K562 (cell line): ENCODE measurements around the gene NRXN2. TPM values are rescaled to one million over a fixed set of nuclear protein-coding genes. Genes with fewer than 3 reads are reported as not detected.
A peak's percentile ranks its signal among the peaks of the same experiment; 100 is the strongest.

ENCODE experiments used
- ATAC-seq: fragments of 200-7000 bp; cut with Tn5 transposase; 3 replicates; pipeline ENCODE4 v1.9.1; 2020; ENCODE audit warnings: moderate library complexity
- BruUV-seq: library from RNA; stranded (reverse); fragments of 400-500 nt; replicated peaks from 2 replicates; lab custom pipeline; 2021; lab: Mats Ljungman, UMichigan
- CTCF ChIA-PET: fragments of 300-600 bp; formaldehyde crosslinking; extraction: SDS; loops from one replicate; lab custom pipeline; 2021; ENCODE audit warnings: low intra/inter-chr PET ratio; lab: Yijun Ruan, JAX
- POLR2A ChIA-PET: fragments of 300-600, 350-650 bp; sonication (Branson Sonifier 250); formaldehyde crosslinking; extraction: SDS; loops from one replicate; lab custom pipeline; 2021; ENCODE audit warnings: antibody characterized with exemption, inconsistent platforms; lab: Yijun Ruan, JAX
- DNase-seq, 4 experiments: peaks; one replicate each; pipeline versions ENCODE4 v3.0.0 to v3.0.0-alpha.2; 2011 to 2018; ENCODE audit warnings: low spot score in 3 of 4, mixed read lengths in 3 of 4; ENCODE audit errors: extremely low read depth in 1 of 4
- FAIRE-seq: peaks from 2 replicates; lab custom pipeline; 2011; peaks lifted over from hg19 to GRCh38; lab: Jason Lieb, UNC
- H2AFZ ChIP-seq: 2 replicates; pipeline ENCODE4 v1.6.0; 2011; ENCODE audit warnings: low read depth, low read length, control low read depth, inconsistent platforms
- H3K27ac ChIP-seq: fragments of 200-600 bp; 3 replicates; pipeline ENCODE4 v1.8.0; 2011; ENCODE audit warnings: low read depth, mild to moderate bottlenecking, control low read depth, inconsistent platforms, low read length, moderate library complexity, mixed read lengths; ENCODE audit errors: extremely low read depth
- H3K27me3 ChIP-seq, 2 experiments: fragments of 300-600 bp in 1 of 2; 2 replicates in 1 of 2; 3 replicates in 1 of 2; pipeline versions ENCODE4 v1.6.0 to v1.8.0; 2011; ENCODE audit warnings: inconsistent platforms in 2 of 2, low read length in 2 of 2, mild to moderate bottlenecking in 1 of 2, mixed read lengths in 1 of 2, moderate library complexity in 1 of 2; ENCODE audit not compliant: control insufficient read depth in 2 of 2, insufficient read depth in 2 of 2
- H3K36me3 ChIP-seq: fragments of 300-600 bp; 3 replicates; pipeline ENCODE4 v1.8.0; 2011; ENCODE audit warnings: mild to moderate bottlenecking, low read length, inconsistent platforms; ENCODE audit not compliant: control insufficient read depth, insufficient read depth
- H3K4me1 ChIP-seq, 2 experiments: fragments of 200-600 bp in 1 of 2; replicated peaks in 1 of 2; 2 replicates in 1 of 2; 3 replicates in 1 of 2; pipeline versions ENCODE4 v1.5.1 to v1.8.0; 2011; ENCODE audit warnings: inconsistent platforms in 2 of 2, low read length in 2 of 2, mild to moderate bottlenecking in 1 of 2, mixed read lengths in 1 of 2, moderate library complexity in 1 of 2; ENCODE audit not compliant: control insufficient read depth in 2 of 2, insufficient read depth in 2 of 2
- H3K4me2 ChIP-seq: 2 replicates; pipeline ENCODE4 v1.6.1; 2011; ENCODE audit warnings: low read length, control low read depth, inconsistent platforms, mixed read lengths; ENCODE audit not compliant: insufficient read depth
- H3K4me3 ChIP-seq: fragments of 200-600 bp; sonication (generic), shearing (Covaris generic); 2 replicates; pipeline ENCODE4 v1.5.1; 2016; ENCODE audit warnings: control low read depth, inconsistent platforms
- H3K79me2 ChIP-seq: fragments of 200-600 bp; 3 replicates; pipeline ENCODE4 v1.8.0; 2011; ENCODE audit warnings: low read length, inconsistent platforms; ENCODE audit not compliant: control insufficient read depth, insufficient read depth
- H3K9ac ChIP-seq, 2 experiments: 2 replicates each; pipeline versions ENCODE4 v1.6.0 to v1.6.1; 2011; ENCODE audit warnings: low read depth in 2 of 2, low read length in 2 of 2, control low read depth in 1 of 2, inconsistent platforms in 1 of 2, mild to moderate bottlenecking in 1 of 2, mixed read lengths in 1 of 2; ENCODE audit not compliant: insufficient read depth in 1 of 2
- H3K9me1 ChIP-seq: one replicate; pipeline ENCODE4 v1.6.0; 2011; ENCODE audit warnings: inconsistent platforms, mild to moderate bottlenecking, low read length, moderate library complexity; ENCODE audit not compliant: control insufficient read depth, insufficient read depth
- H3K9me3 ChIP-seq: replicated peaks from 2 replicates; pipeline ENCODE4 v1.5.1; 2011; ENCODE audit warnings: low read depth, low read length, inconsistent platforms; ENCODE audit not compliant: control insufficient read depth, insufficient read depth
- H4K20me1 ChIP-seq: replicated peaks from 2 replicates; pipeline ENCODE4 v1.6.1; 2011; ENCODE audit warnings: low read length, inconsistent platforms, mixed read lengths; ENCODE audit not compliant: control insufficient read depth, insufficient read depth
- BHLHE40 ChIP-seq: IDR thresholded peaks from 2 replicates; pipeline ENCODE4 v1.6.1; 2011; ENCODE audit warnings: low read length, improper control_type of control experiment
- FOSL1 ChIP-seq: fragments of 200-800 bp; sonication (Bioruptor generic); conservative IDR thresholded peaks from 2 replicates; pipeline ENCODE4 v1.6.1; 2016; ENCODE audit warnings: missing genetic modification characterization, missing compliant biosample characterization
- ILK ChIP-seq: fragments of 450-650 bp; IDR thresholded peaks from 2 replicates; pipeline ENCODE4 v1.6.1; 2016; ENCODE audit warnings: missing genetic modification characterization, low read depth, mild to moderate bottlenecking, missing compliant biosample characterization, moderate library complexity, borderline replicate concordance
- MYBL2 ChIP-seq, 2 experiments: fragments of 450-650 bp in 1 of 2; sonication (generic) in 1 of 2; formaldehyde crosslinking in 1 of 2; IDR thresholded peaks; 2 replicates each; pipeline versions ENCODE4 v1.6.1 to v1.8.1; 2017 to 2022; ENCODE audit warnings: borderline replicate concordance in 1 of 2, inconsistent platforms in 1 of 2, low read depth in 1 of 2, mild to moderate bottlenecking in 1 of 2, missing genetic modification reagents in 1 of 2, moderate library complexity in 1 of 2
- NRF1 ChIP-seq, 2 experiments: fragments of 450-650 bp; IDR thresholded peaks in 1 of 2; conservative IDR thresholded peaks in 1 of 2; 2 replicates each; pipeline ENCODE4 v1.6.1; 2014; ENCODE audit warnings: mild to moderate bottlenecking in 2 of 2
- WGBS: fragments of 100-300 bp; shearing (Covaris generic); methylation state at CpG from one replicate; pipeline ENCODE4 v1.1.6; 2016; ENCODE audit warnings: low coverage, mixed read lengths; ENCODE audit not compliant: insufficient coverage; ENCODE audit errors: missing lambda C conversion rate; 5-methylcytosine and 5-hydroxymethylcytosine counted together
- in situ Hi-C: fragments of 300-500 bp; cut with MboI; formaldehyde crosslinking; loops from 4 replicates; pipeline ENCODE4 v1.15.0; 2018; ENCODE audit warnings: inconsistent platforms, mixed read lengths
- intact Hi-C: fragments of 100-400 bp; cut with micrococcal nuclease; formaldehyde crosslinking; loops from 2 replicates; pipeline ENCODE4 v1.14.2; 2022
- polyA plus RNA-seq, 8 experiments: library from polyadenylated mRNA; depleted of rRNA in 4 of 8; stranded (reverse) in 5 of 8; unstranded in 3 of 8; fragments of >200 nt; fragmentation: Nextera tagmentation in 2 of 8; fragmentation: Illumina TruSeq in 1 of 8; extraction: Ambion mirVana in 2 of 8; extraction: Trizol in 1 of 8; gene quantifications; 2 replicates each; pipeline versions ENCODE4 v1.2.1 to v1.2.3, GENCODE V29; 2011 to 2014; ENCODE audit warnings: inconsistent platforms in 1 of 8, missing spikeins in 1 of 8
- total RNA-seq, 7 experiments: library from RNA; depleted of rRNA in 6 of 7; stranded (reverse); fragments of >200 nt in 6 of 7; fragmentation: Illumina TruSeq in 2 of 7; extraction: Trizol in 2 of 7; gene quantifications; 2 replicates each; pipeline versions ENCODE4 v1.2.1 to v1.2.3, GENCODE V29; 2011 to 2021; ENCODE audit warnings: low replicate concordance in 1 of 7
- TF ChIP-seq, protein P1 (sequence below): sonication (generic); formaldehyde crosslinking; IDR thresholded peaks from 2 replicates; pipeline ENCODE4 v1.5.0; 2020; ENCODE audit warnings: missing genetic modification reagents

The NRXN2 gene
- total and polyA plus RNA-seq, 9 of the 15 experiments (the other 6 are each of a cell fraction or from before 2014, with no cell fraction given) = 0.07 to 0.47 (median 0.15) TPM; not detected in 4

DNA sequence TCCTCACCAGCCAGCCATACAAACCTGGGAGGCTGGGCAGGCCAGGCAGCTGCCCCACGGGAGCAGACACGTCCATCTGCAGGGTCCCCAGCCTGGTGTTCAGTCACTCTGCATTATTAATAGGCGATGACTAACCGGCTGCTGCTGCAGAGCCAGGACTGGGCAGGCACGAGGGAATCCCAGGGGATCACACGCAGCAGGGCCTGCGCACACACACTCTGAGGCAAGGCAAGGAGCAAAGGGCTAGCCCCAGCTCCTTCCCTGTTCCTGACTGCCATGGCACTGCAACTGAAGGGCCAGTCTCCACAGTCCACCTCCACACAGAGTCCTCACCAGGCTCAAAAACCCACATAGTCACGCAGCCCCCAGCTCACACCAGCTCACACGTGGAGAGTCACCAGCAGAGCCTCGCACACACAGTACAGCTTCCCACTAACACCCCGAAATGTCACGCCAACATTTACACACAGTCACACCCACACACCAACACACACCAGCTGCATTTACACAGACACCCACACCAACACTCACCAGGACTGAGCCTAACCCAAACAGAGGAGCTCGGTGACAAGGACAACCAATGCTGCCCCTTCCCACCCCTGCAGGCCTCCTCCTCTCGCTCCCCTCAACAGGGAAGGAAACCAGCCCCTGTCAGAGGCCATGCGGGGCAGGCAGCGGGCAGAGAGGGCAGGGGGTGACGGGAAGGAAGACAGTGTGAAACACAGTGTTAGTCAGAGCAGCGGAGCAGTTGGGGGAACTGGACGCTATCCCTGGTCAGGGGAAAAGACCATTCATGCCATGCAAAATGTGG lies 47.3 kb downstream of the NRXN2 start:
- Histone ChIP-seq H3K36me3 (no peaks in the 10 kb centered on the region), H3K4me2 (no peak overlapping the region), H3K27ac (no peak overlapping the region), H3K27me3 (peaks cover 50 to 58% of the 10 kb centered on the region in 2 experiments; a peak in 4 of 5 replicates), H3K9me3 (no peaks in the 10 kb centered on the region), H3K4me1 (peaks cover 0 to 5% of the 10 kb centered on the region in 2 experiments; a peak in 2 of 5 replicates), H3K4me3 (no peak overlapping the region), H3K9me1 (no peaks in the 10 kb centered on the region), H2AFZ (no peak overlapping the region), H3K9ac (no peak overlapping the region), H3K79me2 (no peaks in the 10 kb centered on the region), H4K20me1 (peaks cover 3% of the 10 kb centered on the region; the same call in 1 of the 2 replicates)
- intact Hi-C loops (no loop called here), in situ Hi-C loops (no loop called here)
- ChIA-PET POLR2A (interaction anchor here (0.8 to 2.4 kb wide), 3 partner anchors 10 to 16 kb away, joined by 3 to 8 read pairs (median 6); no protein-coding TSS in a partner anchor), CTCF (no interaction called here)
- WGBS = under 1% methylated on average over 19 of the region's 19 CpGs
- DNase-seq (no peak), ATAC-seq (no peak; the same call in 2 of the 3 replicates), FAIRE-seq (no peak)
- BruUV-seq = no TSS peak
- TF ChIP-seq MYBL2 (IDR thresholded peaks at IDR 0.05; ENCODE audit: low read depth) = no peak
- TF ChIP-seq MYBL2 (CRISPR knock-in tag; IDR thresholded peaks at IDR 0.05; ENCODE audit: borderline replicate concordance) = no peak
- no peak for TF ChIP-seq ILK
- TF ChIP-seq NRF1 (conservative IDR thresholded peaks at IDR 0.05 in 1 of 2, IDR thresholded peaks at IDR 0.05 in 1 of 2) = peak; percentile 59 to 66; a peak in 2 of 4 replicates
- TF ChIP-seq, protein P1, sequence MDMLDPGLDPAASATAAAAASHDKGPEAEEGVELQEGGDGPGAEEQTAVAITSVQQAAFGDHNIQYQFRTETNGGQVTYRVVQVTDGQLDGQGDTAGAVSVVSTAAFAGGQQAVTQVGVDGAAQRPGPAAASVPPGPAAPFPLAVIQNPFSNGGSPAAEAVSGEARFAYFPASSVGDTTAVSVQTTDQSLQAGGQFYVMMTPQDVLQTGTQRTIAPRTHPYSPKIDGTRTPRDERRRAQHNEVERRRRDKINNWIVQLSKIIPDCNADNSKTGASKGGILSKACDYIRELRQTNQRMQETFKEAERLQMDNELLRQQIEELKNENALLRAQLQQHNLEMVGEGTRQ (CRISPR knock-in tag) = no peak
- TF ChIP-seq FOSL1 = 0 out of 2 replicates have a peak, but pooled peaks have one; percentile 14
- TF ChIP-seq BHLHE40 = peak; percentile 16; the same call in 1 of the 2 replicates
